Measurements from ENCODE around the gene SAMD4B. TPM values are rescaled to one million over a fixed set of nuclear protein-coding genes. Genes with fewer than 3 reads are reported as not detected.

Gene SAMD4B
- total RNA-seq, 6 experiments from 2014 or later = 23.0 to 45.6 (median 31.6) TPM

GRCh38 chr19:39432677-39433025 lies 90.4 kb downstream of the SAMD4B start:
- H3K36me3 ChIP-seq = peaks cover 0 to 31% (median 19%) of the 10 kb centered on the region in 4 donors
- DNase-seq (no peak), ATAC-seq (no peak)
- no peaks in the 10 kb centered on the region for H3K9me3 ChIP-seq
- no peak overlapping the region for H3K27ac ChIP-seq
- H3K4me1 ChIP-seq = peaks cover 0 to 17% (median 4%) of the 10 kb centered on the region in 4 donors
- no peak for TF ChIP-seq POLR2A (IDR thresholded peaks at IDR 0.05)
- no peak for TF ChIP-seq CTCF (IDR thresholded peaks at IDR 0.05)
- WGBS (ENCODE audit: insufficient coverage, low coverage, low lambda C conversion rate, missing lambda C conversion rate) = 90% methylated on average over 2 of the region's 8 CpGs
- H3K27me3 ChIP-seq = no peaks in the 10 kb centered on the region
- no peak overlapping the region for H3K4me3 ChIP-seq
- intact Hi-C loops (cut with DNase I) = loop anchor here in 1 of 2 donors (10.0 kb wide), 1 partner anchor 102 kb away; the partner anchor contains the start of gene EID2B

- no peak overlapping the region for H3K4me3 ChIP-seq
- no peak for TF ChIP-seq POLR2A (IDR thresholded peaks at IDR 0.05)
- TF ChIP-seq CTCF (IDR thresholded peaks at IDR 0.05) = no peak
- ATAC-seq (no peak), DNase-seq (no peak)
- H3K36me3 ChIP-seq = peaks cover 0 to 31% (median 19%) of the 10 kb centered on the region in 4 donors
- intact Hi-C loops (cut with DNase I) = loop anchor here in 1 of 2 donors (10.0 kb wide), 1 partner anchor 101 kb away; the partner anchor contains the start of gene EID2B
- no peaks in the 10 kb centered on the region for H3K9me3 ChIP-seq
- peaks cover 0 to 17% (median 4%) of the 10 kb centered on the region in 4 donors for H3K4me1 ChIP-seq
- H3K27ac ChIP-seq = no peak overlapping the region
- no peaks in the 10 kb centered on the region for H3K27me3 ChIP-seq
- WGBS (ENCODE audit: insufficient coverage, low coverage, low lambda C conversion rate, missing lambda C conversion rate) = no CpG with 5 or more reads among the region's 8 CpGs
Observed at GRCh38 chr19:39433480-39434079, 91.4 kb downstream of the SAMD4B start.

- H3K27me3 ChIP-seq = no peaks in the 10 kb centered on the region
- peaks cover 0 to 31% (median 19%) of the 10 kb centered on the region in 4 donors for H3K36me3 ChIP-seq
- 28% methylated on average over 7 of the region's 10 CpGs for WGBS (ENCODE audit: insufficient coverage, low coverage, low lambda C conversion rate, missing lambda C conversion rate)
- no peak for DNase-seq
- peak overlapping the region; percentile 92 to 98 (median 95) for H3K4me3 ChIP-seq
- ATAC-seq = no peak
- peaks cover 0 to 17% (median 4%) of the 10 kb centered on the region in 4 donors for H3K4me1 ChIP-seq
- H3K9me3 ChIP-seq = no peaks in the 10 kb centered on the region
- H3K27ac ChIP-seq = no peak overlapping the region
- TF ChIP-seq POLR2A (IDR thresholded peaks at IDR 0.05) (no peak), CTCF (IDR thresholded peaks at IDR 0.05) (no peak)
- intact Hi-C loops (cut with DNase I) = loop anchor here in 1 of 2 donors (10.0 kb wide), 1 partner anchor 100 kb away; the partner anchor contains the start of gene EID2B
Observed at GRCh38 chr19:39434123-39435076, 92.2 kb downstream of the SAMD4B start.

Small RNA genes lying within 50 kb of the gene (microRNA-seq; reads per million reads assigned to microRNA genes)
- gene MIR4530 = 0 to 0.29 reads per million in 2 donors

Small RNA genes lying within 50 kb of the gene (small RNA-seq; reads per million reads assigned to genes)
- gene AC011445.2 = 0 to 0.48 reads per million in 2 experiments
- 0 reads per million in 2 experiments for gene MIR4530
- gene RN7SL566P = 0 reads per million in 2 experiments

Other genes with a start within 250 kb of the SAMD4B start
- 10 to 100 TPM; 11.4 to 16.6 (median 14.7) TPM for gene PAK4, start 216.6 kb upstream of the SAMD4B start, total RNA-seq
- not detected for gene NCCRP1, start 145.5 kb upstream of the SAMD4B start, total RNA-seq
- not detected for gene SYCN, start 138.2 kb upstream of the SAMD4B start, total RNA-seq
- not detected for gene IFNL3, start 97.4 kb upstream of the SAMD4B start, total RNA-seq
- gene IFNL4, start 93.6 kb upstream of the SAMD4B start, total RNA-seq = not detected
- gene IFNL2, start 74.0 kb upstream of the SAMD4B start, total RNA-seq = not detected
- gene IFNL1, start 46.0 kb upstream of the SAMD4B start, total RNA-seq = not detected
- gene LRFN1, start 21.6 kb upstream of the SAMD4B start, total RNA-seq = under 1 TPM; 0.32 to 0.97 (median 0.61) TPM
- 10 to 100 TPM in 3 of 6 experiments, 1 to 10 TPM in 3; 2.8 to 23.8 (median 12.7) TPM for gene GMFG, start 6.4 kb upstream of the SAMD4B start, total RNA-seq
- gene PAF1, start 48.7 kb downstream of the SAMD4B start, total RNA-seq = 10 to 100 TPM; 18.6 to 34.9 (median 24.8) TPM
- gene MED29, start 49.0 kb downstream of the SAMD4B start, total RNA-seq = 10 to 100 TPM; 19.4 to 38.1 (median 24.1) TPM
- gene ZFP36, start 64.4 kb downstream of the SAMD4B start, total RNA-seq = 100 to 1,000 TPM in 3 of 6 experiments, 10 to 100 TPM in 3; 28.3 to 156 (median 91.7) TPM
- gene PLEKHG2, start 70.2 kb downstream of the SAMD4B start, total RNA-seq = 10 to 100 TPM in 1 of 6 experiments, 1 to 10 TPM in 5; 1.6 to 15.0 (median 6.3) TPM
- gene RPS16, start 93.5 kb downstream of the SAMD4B start, total RNA-seq = 100 to 1,000 TPM; 448 to 643 (median 568) TPM
- gene SUPT5H, start 103.2 kb downstream of the SAMD4B start, total RNA-seq = 10 to 100 TPM; 42.3 to 60.8 (median 54.7) TPM
- 10 to 100 TPM; 28.1 to 48.1 (median 31.3) TPM for gene TIMM50, start 138.4 kb downstream of the SAMD4B start, total RNA-seq
- not detected for gene DLL3, start 156.5 kb downstream of the SAMD4B start, total RNA-seq
- gene SELENOV, start 172.7 kb downstream of the SAMD4B start, total RNA-seq = not detected
- under 1 TPM; 0.18 to 0.78 (median 0.46) TPM for gene EID2B, start 190.4 kb downstream of the SAMD4B start, total RNA-seq
- 1 to 10 TPM; 4.3 to 7.6 (median 5.4) TPM for gene EID2, start 197.7 kb downstream of the SAMD4B start, total RNA-seq